ENCODE results near the gene CSAG3. TPM values are rescaled to one million over a fixed set of nuclear protein-coding genes. Genes with fewer than 3 reads are reported as not detected.

The CSAG3 gene
- total RNA-seq, 1 experiment from 2014 or later = not detected

Other genes starting within 250 kb of the CSAG3 start
- not detected in 2 replicates for gene GABRQ, start 121.3 kb upstream of the CSAG3 start, total RNA-seq (2014; rRNA removed; shearing (Covaris generic))
- gene MAGEA3, start 60.4 kb upstream of the CSAG3 start, total RNA-seq (2014; rRNA removed; shearing (Covaris generic)) = 25.8 and 30.4 TPM in 2 replicates
- not detected in 2 replicates for gene CSAG2, start 49.9 kb upstream of the CSAG3 start, total RNA-seq (2014; rRNA removed; shearing (Covaris generic))
- gene MAGEA2B, start 44.6 kb upstream of the CSAG3 start, total RNA-seq (2014; rRNA removed; shearing (Covaris generic)) = 0.77 TPM in 1 of 2 replicates, not detected in the other
- 0.65 TPM in 1 of 2 replicates, not detected in the other for gene CSAG1, start 25.5 kb upstream of the CSAG3 start, total RNA-seq (2014; rRNA removed; shearing (Covaris generic))
- gene MAGEA12, start 25.5 kb upstream of the CSAG3 start, total RNA-seq (2014; rRNA removed; shearing (Covaris generic)) = 0.96 and 1.8 TPM in 2 replicates
- gene MAGEA2, start 5.4 kb upstream of the CSAG3 start, total RNA-seq (2014; rRNA removed; shearing (Covaris generic)) = 0.12 TPM in 1 of 2 replicates, not detected in the other
- 78.2 and 78.3 TPM in 2 replicates for gene MAGEA6, start 10.5 kb downstream of the CSAG3 start, total RNA-seq (2014; rRNA removed; shearing (Covaris generic))
- gene CETN2, start 71.5 kb downstream of the CSAG3 start, total RNA-seq (2014; rRNA removed; shearing (Covaris generic)) = 128 and 135 TPM in 2 replicates
- gene NSDHL, start 71.8 kb downstream of the CSAG3 start, total RNA-seq (2014; rRNA removed; shearing (Covaris generic)) = 28.9 and 29.6 TPM in 2 replicates
- gene ZNF185, start 138.8 kb downstream of the CSAG3 start, total RNA-seq (2014; rRNA removed; shearing (Covaris generic)) = 1.7 and 4.9 TPM in 2 replicates
- gene PNMA5, start 234.9 kb downstream of the CSAG3 start, total RNA-seq (2014; rRNA removed; shearing (Covaris generic)) = not detected in 2 replicates